22Rv1 (cell line): ENCODE results near the gene PHACTR4.

Source experiments
- CTCF ChIP-seq: fragments of 450-650 bp; IDR thresholded peaks from 2 replicates; pipeline ENCODE4 v1.5.1; 2017; ENCODE audit warnings: mild to moderate bottlenecking
- ZFX ChIP-seq: fragments of 450-650 bp; IDR thresholded peaks from 2 replicates; pipeline ENCODE4 v1.6.1; 2017; ENCODE audit warnings: antibody characterized with exemption, borderline replicate concordance

- TF ChIP-seq CTCF, result no peak
- TF ChIP-seq ZFX, result no peak
Observed at GRCh38 chr1:28374297-28374696, 4.8 kb downstream of the PHACTR4 start.
